Mammary epithelial cell (primary cell): ENCODE data around the gene CMC2.

ENCODE experiments used
- CTCF ChIP-seq, 2 donors: IDR thresholded peaks in 1 of 2; conservative IDR thresholded peaks in 1 of 2; 2 replicates each; pipeline ENCODE4 v1.5.1; 2011 to 2012; ENCODE audit warnings: inconsistent platforms in 2 of 2, low read length in 2 of 2, mild to moderate bottlenecking in 2 of 2, control low read depth in 1 of 2, low read depth in 1 of 2; ENCODE audit not compliant: insufficient read depth in 1 of 2; ENCODE audit errors: extremely low read depth in 1 of 2
- EZH2 ChIP-seq: IDR thresholded peaks from 2 replicates; pipeline ENCODE4 v1.6.1; 2012; ENCODE audit warnings: low read length, inconsistent platforms, borderline replicate concordance

GRCh38 chr16:81029930-81030604 lies 23.4 kb upstream of the CMC2 start:
- no peak for TF ChIP-seq CTCF (conservative IDR thresholded peaks at IDR 0.05 in 1 of 2, IDR thresholded peaks at IDR 0.05 in 1 of 2; ENCODE audit: extremely low read depth in 1 of 2, insufficient read depth in 1 of 2, low read depth in 1 of 2, low read length in 2 of 2)
- no peak for TF ChIP-seq EZH2
